SJSA1 (cell line): Measurements from ENCODE around the gene C11orf87. TPM values are rescaled to one million over a fixed set of nuclear protein-coding genes. Genes with fewer than 3 reads are reported as not detected.

ENCODE experiments used
- DNase-seq, 2 experiments: peaks; one replicate each; pipeline ENCODE4 v3.0.0-alpha.2; 2015 to 2020; ENCODE audit warnings: low spot score in 2 of 2, low read depth in 1 of 2
- H3K27ac ChIP-seq: fragments of 250-450 bp; sonication (Bioruptor Pico); 2 replicates; pipeline ENCODE4 v1.5.1; 2020; ENCODE audit warnings: mild to moderate bottlenecking, moderate library complexity
- H3K27me3 ChIP-seq: fragments of 250-450 bp; sonication (Bioruptor Pico); replicated peaks from 2 replicates; pipeline ENCODE4 v1.5.1; 2020; ENCODE audit warnings: mild to moderate bottlenecking, moderate library complexity
- H3K36me3 ChIP-seq: fragments of 250-450 bp; sonication (Bioruptor Pico); 2 replicates; pipeline ENCODE4 v1.5.1; 2020; ENCODE audit warnings: mild to moderate bottlenecking
- H3K4me1 ChIP-seq: fragments of 250-450 bp; sonication (Bioruptor Pico); replicated peaks from 2 replicates; pipeline ENCODE4 v1.6.1; 2021; ENCODE audit warnings: mild to moderate bottlenecking
- H3K4me3 ChIP-seq: fragments of 250-450 bp; sonication (Bioruptor Pico); 2 replicates; pipeline ENCODE4 v1.5.1; 2020; ENCODE audit warnings: mild to moderate bottlenecking
- H3K9me3 ChIP-seq: fragments of 250-450 bp; sonication (Bioruptor Pico); replicated peaks from 2 replicates; pipeline ENCODE4 v1.5.1; 2020; ENCODE audit warnings: mild to moderate bottlenecking
- total RNA-seq: library from RNA; depleted of rRNA; stranded (reverse); fragments of >200 nt; shearing (Covaris generic); gene quantifications from 2 replicates; pipeline ENCODE4 v1.2.3, GENCODE V29; 2014; rRNA removed

Gene C11orf87
- 0.78 TPM in 1 of 2 replicates, not detected in the other for total RNA-seq

DNA sequence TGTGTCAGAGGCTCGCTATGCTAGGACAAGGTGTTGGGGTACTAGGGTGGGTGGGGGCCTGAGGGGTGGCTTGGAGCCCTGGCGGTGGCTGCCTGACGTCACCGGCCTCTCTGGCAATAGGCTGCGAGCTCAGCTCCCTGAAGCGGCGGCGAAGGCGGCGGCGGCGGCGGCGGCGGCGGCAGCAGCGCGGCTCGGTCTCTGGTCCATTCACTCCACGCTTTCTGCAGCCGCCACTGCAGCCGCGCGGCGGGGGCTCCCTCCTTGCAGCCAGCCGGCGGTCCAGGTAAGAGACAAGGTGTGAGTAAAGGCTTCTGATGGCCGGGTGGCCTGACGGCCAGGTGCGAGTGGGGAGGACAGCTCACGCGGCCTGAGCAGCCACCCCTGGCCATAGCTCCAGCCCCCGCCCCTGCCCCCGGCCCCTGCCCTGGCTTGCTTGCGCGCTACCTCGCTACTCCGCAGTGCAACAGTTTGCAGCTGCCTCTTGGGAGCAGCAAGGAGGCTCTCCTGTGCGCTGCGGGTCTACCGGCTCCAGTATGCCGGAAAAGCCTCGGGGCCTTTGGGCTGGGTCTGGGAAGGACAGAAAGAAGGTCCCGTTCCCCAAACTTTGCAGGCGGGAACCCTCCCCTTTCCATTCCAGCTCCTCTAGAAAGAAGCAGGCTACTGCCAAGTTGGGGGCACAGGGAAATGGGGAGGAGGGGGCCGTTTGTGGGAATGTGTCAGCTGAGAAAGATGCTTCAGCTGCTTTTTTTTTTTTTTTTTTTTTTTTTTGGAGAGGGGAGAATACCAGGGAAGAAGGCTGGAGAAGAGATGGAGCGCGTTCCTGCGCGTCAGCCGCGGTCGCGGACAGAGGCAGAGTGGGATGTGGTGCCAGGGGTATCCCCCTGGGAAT is at the start of gene C11orf87:
Gene C11orf87, plus strand, starts transcription at position 210 of the 889 bp plus-strand sequence. CDS start 1,444 bp downstream, outside the sequence.
- Histone ChIP-seq H3K36me3 (no peaks in the 10 kb centered on the region), H3K27ac (no peak within 1 kb of the TSS), H3K27me3 (no peaks in the 10 kb centered on the region), H3K4me1 (peaks cover 4% of the 10 kb centered on the region; the same call in 1 of the 2 replicates), H3K4me3 (peak within 1 kb of the TSS; percentile 28), H3K9me3 (no peaks in the 10 kb centered on the region)
- no peak for DNase-seq

DNA sequence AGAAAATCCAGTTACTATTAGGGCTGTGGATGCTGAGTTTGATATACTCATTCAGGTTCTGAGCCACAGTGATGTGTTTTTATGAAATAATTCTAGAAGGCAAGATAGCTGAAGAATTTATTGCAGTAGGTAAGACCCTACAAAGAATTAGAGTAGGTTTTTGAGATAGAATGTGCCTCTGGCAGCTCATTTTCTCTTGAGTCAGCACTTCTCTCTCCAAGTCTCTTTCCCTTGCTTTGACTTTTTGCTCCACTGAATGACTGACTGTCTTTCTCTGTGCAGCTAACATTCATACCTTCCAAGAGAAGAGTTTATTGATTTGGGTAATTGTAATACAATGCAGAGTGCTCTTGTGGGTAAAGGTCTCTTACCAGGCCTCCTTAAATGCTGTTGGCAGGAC is 48.0 kb upstream of the C11orf87 start:
- DNase-seq = no peak
- no peak overlapping the region for H3K27ac ChIP-seq
- no peaks in the 10 kb centered on the region for H3K36me3 ChIP-seq
- H3K9me3 ChIP-seq = no peaks in the 10 kb centered on the region
- no peak overlapping the region for H3K4me3 ChIP-seq
- H3K4me1 ChIP-seq = no peaks in the 10 kb centered on the region
- H3K27me3 ChIP-seq = no peaks in the 10 kb centered on the region

GRCh38 chr11:109374441-109374840 is 47.5 kb upstream of the C11orf87 start:
- Histone ChIP-seq H3K4me1 (no peaks in the 10 kb centered on the region), H3K4me3 (no peak overlapping the region), H3K36me3 (no peaks in the 10 kb centered on the region), H3K9me3 (no peaks in the 10 kb centered on the region), H3K27ac (no peak overlapping the region), H3K27me3 (no peaks in the 10 kb centered on the region)
- no peak for DNase-seq

- no peak for DNase-seq
- Histone ChIP-seq H3K36me3 (no peaks in the 10 kb centered on the region), H3K27me3 (no peaks in the 10 kb centered on the region), H3K4me3 (no peak overlapping the region), H3K4me1 (no peaks in the 10 kb centered on the region), H3K9me3 (no peaks in the 10 kb centered on the region), H3K27ac (no peak overlapping the region)
Measured at GRCh38 chr11:109377039-109377742, 44.8 kb upstream of the C11orf87 start.

- Histone ChIP-seq H3K36me3 (no peaks in the 10 kb centered on the region), H3K27me3 (no peaks in the 10 kb centered on the region), H3K27ac (no peak overlapping the region), H3K4me1 (no peaks in the 10 kb centered on the region), H3K9me3 (no peaks in the 10 kb centered on the region), H3K4me3 (no peak overlapping the region)
- DNase-seq = no peak
Measured at GRCh38 chr11:109378034-109378433, 44.0 kb upstream of the C11orf87 start.

- H3K4me1 ChIP-seq = no peaks in the 10 kb centered on the region
- no peak overlapping the region for H3K27ac ChIP-seq
- H3K27me3 ChIP-seq = no peaks in the 10 kb centered on the region
- no peak overlapping the region for H3K4me3 ChIP-seq
- no peak for DNase-seq
- H3K36me3 ChIP-seq = no peaks in the 10 kb centered on the region
- H3K9me3 ChIP-seq = no peaks in the 10 kb centered on the region
Measured at GRCh38 chr11:109383306-109383705, 38.7 kb upstream of the C11orf87 start.

GRCh38 chr11:109384873-109385272 is 37.1 kb upstream of the C11orf87 start:
- Histone ChIP-seq H3K27me3 (no peaks in the 10 kb centered on the region), H3K9me3 (no peaks in the 10 kb centered on the region), H3K27ac (no peak overlapping the region), H3K36me3 (no peaks in the 10 kb centered on the region), H3K4me1 (no peaks in the 10 kb centered on the region), H3K4me3 (no peak overlapping the region)
- DNase-seq = no peak

GRCh38 chr11:109388982-109389381 is 33.0 kb upstream of the C11orf87 start:
- DNase-seq = no peak
- H3K4me3 ChIP-seq = no peak overlapping the region
- H3K9me3 ChIP-seq = no peaks in the 10 kb centered on the region
- no peaks in the 10 kb centered on the region for H3K27me3 ChIP-seq
- H3K4me1 ChIP-seq = no peaks in the 10 kb centered on the region
- H3K27ac ChIP-seq = no peak overlapping the region
- no peaks in the 10 kb centered on the region for H3K36me3 ChIP-seq

- Histone ChIP-seq H3K9me3 (no peaks in the 10 kb centered on the region), H3K27me3 (no peaks in the 10 kb centered on the region), H3K27ac (no peak overlapping the region), H3K4me3 (no peak overlapping the region), H3K36me3 (no peaks in the 10 kb centered on the region), H3K4me1 (no peaks in the 10 kb centered on the region)
- no peak for DNase-seq
Measured at GRCh38 chr11:109390752-109391151, 31.2 kb upstream of the C11orf87 start.

DNA sequence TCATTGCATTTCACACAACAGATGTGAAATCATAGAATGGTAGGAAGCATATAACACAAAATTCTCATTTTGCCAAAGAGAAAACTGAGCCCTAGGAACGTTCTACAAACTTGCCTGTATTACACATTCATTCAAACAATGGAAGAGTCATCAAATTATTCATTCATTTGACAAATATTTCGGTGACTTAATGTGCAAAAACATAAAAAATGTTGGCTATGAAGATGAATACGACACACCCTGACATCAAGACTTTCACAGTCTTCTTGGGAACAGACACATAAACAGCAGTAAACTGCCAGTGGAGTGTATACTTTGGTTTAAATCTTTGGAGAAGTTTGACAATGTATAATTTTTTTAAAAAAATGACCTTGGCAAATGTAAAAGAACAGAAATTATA is 20.4 kb upstream of the C11orf87 start:
- Histone ChIP-seq H3K4me3 (no peak overlapping the region), H3K4me1 (peaks cover 7% of the 10 kb centered on the region), H3K36me3 (no peaks in the 10 kb centered on the region), H3K27me3 (no peaks in the 10 kb centered on the region), H3K9me3 (no peaks in the 10 kb centered on the region), H3K27ac (no peak overlapping the region)
- DNase-seq = no peak

GRCh38 chr11:109405671-109406070 is 16.3 kb upstream of the C11orf87 start:
- peak in 1 of 2 experiments; percentile 4 for DNase-seq
- Histone ChIP-seq H3K36me3 (no peaks in the 10 kb centered on the region), H3K4me1 (peaks cover 7% of the 10 kb centered on the region), H3K27me3 (no peaks in the 10 kb centered on the region), H3K9me3 (no peaks in the 10 kb centered on the region), H3K4me3 (no peak overlapping the region), H3K27ac (no peak overlapping the region)

DNA sequence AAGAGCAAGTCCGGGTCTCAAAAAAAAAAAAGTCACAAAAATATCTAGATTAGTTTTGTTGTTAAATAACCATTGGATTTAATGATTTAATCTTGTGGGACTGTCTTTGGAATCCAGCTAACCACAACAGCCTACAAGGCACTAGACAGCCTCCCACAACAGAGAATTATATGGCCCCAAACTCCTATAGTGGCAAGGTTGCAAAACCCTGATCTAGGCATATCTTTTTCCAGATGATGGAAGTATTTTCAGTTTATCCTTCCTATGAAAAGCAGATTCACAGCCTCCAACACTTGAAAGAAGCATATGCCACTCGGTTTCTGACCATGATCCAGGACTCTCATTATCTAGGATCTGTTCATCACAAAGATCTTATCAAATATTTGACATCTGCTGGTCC is 5.4 kb upstream of the C11orf87 start:
- Histone ChIP-seq H3K27me3 (no peaks in the 10 kb centered on the region), H3K4me1 (no peaks in the 10 kb centered on the region), H3K36me3 (no peaks in the 10 kb centered on the region), H3K9me3 (no peaks in the 10 kb centered on the region), H3K4me3 (no peak overlapping the region), H3K27ac (no peak overlapping the region)
- DNase-seq = no peak

DNA sequence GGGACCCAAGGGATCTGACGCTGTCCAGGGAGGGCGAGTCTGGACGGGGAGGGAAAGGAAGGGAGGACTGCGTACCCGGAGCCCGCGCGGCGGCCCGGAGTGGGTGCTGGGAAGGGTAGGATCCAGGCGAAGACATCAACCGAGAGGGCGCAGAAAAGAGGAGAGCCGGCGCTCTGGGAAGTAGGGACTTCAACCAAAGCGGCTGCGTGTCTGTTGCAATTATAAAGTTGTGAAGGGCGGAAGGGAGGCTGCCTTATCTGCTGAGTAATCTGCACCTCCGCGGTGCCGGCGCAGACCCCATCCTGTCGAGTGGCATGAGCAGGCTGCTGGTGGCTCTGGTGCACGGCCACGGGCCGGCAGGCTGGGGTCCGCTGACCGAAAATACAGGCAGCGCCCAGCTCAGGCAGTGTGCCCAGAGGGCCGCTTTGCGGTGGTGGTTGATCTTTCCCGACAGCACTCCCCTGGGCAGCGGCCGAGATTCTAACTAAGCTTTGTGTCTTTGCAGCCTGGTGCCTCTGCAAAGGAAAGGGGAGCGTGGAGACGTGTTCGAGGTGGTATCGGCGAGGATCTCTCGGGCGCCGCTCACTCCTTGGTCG is 978 bp downstream of the C11orf87 start:
- Histone ChIP-seq H3K36me3 (no peaks in the 10 kb centered on the region), H3K27me3 (no peaks in the 10 kb centered on the region), H3K4me1 (peaks cover 4% of the 10 kb centered on the region; the same call in 1 of the 2 replicates), H3K27ac (no peak overlapping the region), H3K9me3 (no peaks in the 10 kb centered on the region), H3K4me3 (peak overlapping the region; percentile 28)
- DNase-seq = peak in 1 of 2 experiments; percentile 19
